HepG2 (cell line): ENCODE measurements around the gene KLRG1. TPM values are rescaled to one million over a fixed set of nuclear protein-coding genes. Genes with fewer than 3 reads are reported as not detected.
A peak's percentile ranks its signal among the peaks of the same experiment; 100 is the strongest.

Experiments used
- ATF2 ChIP-seq: sonication (generic); formaldehyde crosslinking; IDR thresholded peaks from 2 replicates; pipeline ENCODE4 v1.4.0; 2020; ENCODE audit warnings: missing genetic modification reagents
- BRCA1 ChIP-seq: sonication (generic); formaldehyde crosslinking; IDR thresholded peaks from 2 replicates; pipeline ENCODE4 v1.4.0; 2020; ENCODE audit warnings: missing genetic modification reagents
- BRD4 ChIP-seq: sonication (generic); formaldehyde crosslinking; IDR thresholded peaks from 2 replicates; pipeline ENCODE4 v1.4.0; 2020; ENCODE audit warnings: missing genetic modification reagents
- CEBPB ChIP-seq: IDR thresholded peaks from 2 replicates; pipeline ENCODE4 v1.6.1; 2011; ENCODE audit warnings: low read depth, low read length, improper control_type of control experiment, borderline replicate concordance
- CENPT ChIP-seq: sonication (generic); formaldehyde crosslinking; IDR thresholded peaks from 2 replicates; pipeline ENCODE4 v1.8.0; 2022; ENCODE audit warnings: low read depth, mild to moderate bottlenecking, moderate library complexity, missing genetic modification reagents
- DNMT3B ChIP-seq: conservative IDR thresholded peaks from 2 replicates; pipeline ENCODE4 v1.6.1; 2016; ENCODE audit warnings: missing biosample characterization, control low read depth
- FOSL2 ChIP-seq: sonication (generic); formaldehyde crosslinking; IDR thresholded peaks from 2 replicates; pipeline ENCODE4 v1.4.0; 2020; ENCODE audit warnings: missing genetic modification reagents
- FOXJ3 ChIP-seq: sonication (generic); formaldehyde crosslinking; IDR thresholded peaks from 2 replicates; pipeline ENCODE4 v1.4.0; 2020; ENCODE audit warnings: missing genetic modification reagents, mild to moderate bottlenecking, borderline replicate concordance
- FOXK2 ChIP-seq: fragments of 450-650 bp; IDR thresholded peaks from 2 replicates; pipeline ENCODE4 v1.6.1; 2016
- GATA4 ChIP-seq: sonication (generic); IDR thresholded peaks from 2 replicates; pipeline ENCODE4 v1.6.1; 2016; ENCODE audit warnings: antibody characterized with exemption, low read depth, borderline replicate concordance
- GPN1 ChIP-seq: sonication (generic); formaldehyde crosslinking; IDR thresholded peaks from 2 replicates; pipeline ENCODE4 v1.5.1; 2020; ENCODE audit warnings: missing genetic modification reagents, borderline replicate concordance
- HDAC1 ChIP-seq: sonication (generic); formaldehyde crosslinking; IDR thresholded peaks from 2 replicates; pipeline ENCODE4 v1.5.1; 2020; ENCODE audit warnings: mild to moderate bottlenecking, missing genetic modification reagents
- IRF2 ChIP-seq: IDR thresholded peaks from 2 replicates; pipeline ENCODE4 v1.6.1; 2018; ENCODE audit warnings: missing genetic modification reagents, missing compliant biosample characterization
- ISL2 ChIP-seq: sonication (generic); formaldehyde crosslinking; IDR thresholded peaks from 2 replicates; pipeline ENCODE4 v1.5.0; 2020; ENCODE audit warnings: missing genetic modification reagents
- KMT2B ChIP-seq: IDR thresholded peaks from 2 replicates; pipeline ENCODE4 v1.6.1; 2016; ENCODE audit warnings: missing genetic modification reagents, missing compliant biosample characterization
- NR1H2 ChIP-seq: sonication (generic); formaldehyde crosslinking; IDR thresholded peaks from 2 replicates; pipeline ENCODE4 v1.8.1; 2022; ENCODE audit warnings: low read depth, missing genetic modification reagents, borderline replicate concordance
- SCMH1 ChIP-seq: sonication (generic); formaldehyde crosslinking; IDR thresholded peaks from 2 replicates; pipeline ENCODE4 v1.9.0; 2021; ENCODE audit warnings: missing genetic modification reagents, mild to moderate bottlenecking, borderline replicate concordance
- SMAD3 ChIP-seq: sonication (generic); formaldehyde crosslinking; IDR thresholded peaks from 2 replicates; pipeline ENCODE4 v1.4.0; 2020; ENCODE audit warnings: missing genetic modification reagents
- TFE3 ChIP-seq: IDR thresholded peaks from 2 replicates; pipeline ENCODE4 v1.6.1; 2016
- ZBTB38 ChIP-seq: sonication (generic); formaldehyde crosslinking; IDR thresholded peaks from 2 replicates; pipeline ENCODE4 v1.5.1; 2020; ENCODE audit warnings: mild to moderate bottlenecking, missing genetic modification reagents
- ZBTB8A ChIP-seq: sonication (generic); formaldehyde crosslinking; IDR thresholded peaks from 2 replicates; pipeline ENCODE4 v1.4.0; 2020; ENCODE audit warnings: mild to moderate bottlenecking, low read depth, missing genetic modification reagents, borderline replicate concordance
- ZNF12 ChIP-seq: sonication (generic); formaldehyde crosslinking; IDR thresholded peaks from 2 replicates; pipeline ENCODE4 v1.5.0; 2020; ENCODE audit warnings: missing genetic modification reagents
- ZNF143 ChIP-seq: sonication (generic); formaldehyde crosslinking; IDR thresholded peaks from 2 replicates; pipeline ENCODE4 v1.4.0; 2020; ENCODE audit warnings: missing genetic modification reagents
- ZNF230 ChIP-seq: sonication (generic); formaldehyde crosslinking; IDR thresholded peaks from 2 replicates; pipeline ENCODE4 v1.4.0; 2020; ENCODE audit warnings: mild to moderate bottlenecking, missing genetic modification reagents
- ZNF263 ChIP-seq: sonication (generic); formaldehyde crosslinking; IDR thresholded peaks from 2 replicates; pipeline ENCODE4 v1.4.0; 2020; ENCODE audit warnings: missing genetic modification reagents
- ZNF30 ChIP-seq: sonication (generic); formaldehyde crosslinking; IDR thresholded peaks from 2 replicates; pipeline ENCODE4 v1.5.0; 2020; ENCODE audit warnings: mild to moderate bottlenecking, missing genetic modification reagents
- ZNF326 ChIP-seq: sonication (generic); formaldehyde crosslinking; IDR thresholded peaks from 2 replicates; pipeline ENCODE4 v1.4.0; 2020; ENCODE audit warnings: missing genetic modification reagents, borderline replicate concordance
- ZNF713 ChIP-seq: sonication (generic); formaldehyde crosslinking; IDR thresholded peaks from 2 replicates; pipeline ENCODE4 v1.4.0; 2020; ENCODE audit warnings: mild to moderate bottlenecking, missing genetic modification reagents
- polyA plus RNA-seq, 8 experiments: library from polyadenylated mRNA; depleted of rRNA in 3 of 8; stranded (reverse) in 7 of 8; unstranded in 1 of 8; fragments of >200 nt; fragmentation: Illumina TruSeq in 4 of 8; extraction: Trizol in 4 of 8; gene quantifications; 2 replicates each; pipeline versions ENCODE4 v1.2.1 to v1.2.3, GENCODE V29; 2011 to 2016; ENCODE audit warnings: low read depth in 4 of 8, missing spikeins in 1 of 8, mixed read lengths in 1 of 8; ENCODE audit not compliant: insufficient read depth in 1 of 8
- total RNA-seq, 5 experiments: library from RNA; depleted of rRNA; stranded (reverse); fragments of >200 nt; fragmentation: Illumina TruSeq; extraction: Trizol; gene quantifications; 2 replicates each; pipeline ENCODE4 v1.2.3, GENCODE V29; 2016; ENCODE audit warnings: low read depth in 1 of 5

KLRG1 gene
- total and polyA plus RNA-seq, 2 of the 13 experiments (the other 11 are each of a cell fraction or from before 2014, with no cell fraction given): 1.2 to 1.7 TPM

DNA sequence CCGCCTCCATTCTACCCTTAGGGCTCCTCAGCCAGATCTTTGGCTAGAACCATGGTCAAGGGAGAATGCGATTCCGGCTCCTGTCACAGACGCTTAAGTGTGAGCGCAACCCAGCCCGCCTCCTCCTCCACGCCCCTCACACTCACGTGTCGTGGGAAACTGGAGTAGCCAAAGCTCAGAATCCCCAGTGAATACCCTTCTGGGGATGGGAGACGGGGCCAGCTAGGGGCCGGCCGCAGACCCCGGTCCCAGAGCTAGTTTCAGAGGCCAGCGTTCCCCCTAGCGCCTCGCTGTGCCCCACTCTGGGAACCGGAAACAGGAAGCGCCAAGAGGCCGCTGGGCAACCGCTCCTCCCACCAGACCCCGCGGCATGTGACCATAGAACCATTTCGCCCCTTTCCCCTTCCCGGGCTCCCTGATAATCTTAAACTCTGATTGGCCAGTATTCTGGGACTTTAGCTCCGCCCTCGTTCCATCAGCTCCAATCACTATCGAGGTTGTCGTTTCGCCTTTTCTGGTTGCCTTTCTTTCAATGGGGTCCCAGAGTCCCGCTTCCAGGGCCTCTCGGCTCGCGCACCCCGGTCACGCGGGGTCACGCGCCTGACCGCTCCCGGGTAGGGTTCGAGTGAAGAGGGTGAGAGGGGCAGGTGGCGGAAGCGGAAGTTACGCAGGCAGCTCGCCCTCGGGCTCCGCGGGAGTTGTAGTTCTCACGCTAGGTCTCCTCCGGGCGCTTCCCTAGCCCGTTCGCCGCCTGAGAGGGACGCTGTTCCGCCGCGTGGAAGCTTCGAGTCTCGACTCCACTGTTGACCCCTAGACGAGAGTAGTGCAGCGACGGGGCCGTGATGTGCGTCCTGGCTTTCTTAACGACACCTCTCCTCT is 39.8 kb upstream of the KLRG1 start, which contains the start of gene M6PR (continued):
- peak; percentile 99 for TF ChIP-seq ZNF143 (CRISPR knock-in tag)
- TF ChIP-seq FOSL2 (CRISPR knock-in tag): peak; percentile 52
- TF ChIP-seq DNMT3B: 0 out of 2 replicates have a peak, but pooled peaks have one; percentile 64
- TF ChIP-seq FOXJ3 (CRISPR knock-in tag): 0 out of 2 replicates have a peak, but pooled peaks have one; percentile 43
- no peak for TF ChIP-seq CEBPB
- TF ChIP-seq SCMH1 (CRISPR knock-in tag): no peak
- TF ChIP-seq ZNF230 (CRISPR knock-in tag): peak; percentile 80; the same call in 1 of the 2 replicates
- peak; percentile 94 for TF ChIP-seq TFE3 (CRISPR knock-in tag)
- peak; percentile 30; the same call in 1 of the 2 replicates for TF ChIP-seq ZNF30 (CRISPR knock-in tag)
- TF ChIP-seq ATF2: no peak; the same call in 1 of the 2 replicates
- TF ChIP-seq ZBTB38 (CRISPR knock-in tag): peak; percentile 71; the same call in 1 of the 2 replicates
- TF ChIP-seq ZNF326 (CRISPR knock-in tag): no peak
- TF ChIP-seq BRCA1: peak; percentile 60; the same call in 1 of the 2 replicates
- no peak for TF ChIP-seq CENPT (CRISPR knock-in tag)
- 0 out of 2 replicates have a peak, but pooled peaks have one; percentile 20 for TF ChIP-seq BRD4
- TF ChIP-seq KMT2B (CRISPR knock-in tag): peak; percentile 91
- no peak for TF ChIP-seq NR1H2 (CRISPR knock-in tag)
- TF ChIP-seq ZNF713 (CRISPR knock-in tag): no peak
- TF ChIP-seq ISL2: peak; percentile 60; the same call in 1 of the 2 replicates
- no peak for TF ChIP-seq FOXK2
- peak; percentile 64; the same call in 1 of the 2 replicates for TF ChIP-seq ZNF12 (CRISPR knock-in tag)
- TF ChIP-seq ZNF263 (CRISPR knock-in tag): peak; percentile 59
- no peak; the same call in 1 of the 2 replicates for TF ChIP-seq SMAD3 (CRISPR knock-in tag)
- TF ChIP-seq ZBTB8A (CRISPR knock-in tag): no peak; the same call in 1 of the 2 replicates
- peak; percentile 75 for TF ChIP-seq HDAC1 (CRISPR knock-in tag)
- peak; percentile 81 for TF ChIP-seq IRF2 (CRISPR knock-in tag)
- TF ChIP-seq GATA4: 0 out of 2 replicates have a peak, but pooled peaks have one; percentile 29
- TF ChIP-seq GPN1 (CRISPR knock-in tag): no peak
